H9 (cell line): ENCODE results near the gene RBM18. TPM values are rescaled to one million over a fixed set of nuclear protein-coding genes. Genes with fewer than 3 reads are reported as not detected.

Experiments
- DNase-seq: peaks from one replicate; pipeline ENCODE4 v3.0.0-alpha.2; 2017
- H2AFZ ChIP-seq: one replicate; pipeline ENCODE4 v1.6.1; 2013; ENCODE audit warnings: mild to moderate bottlenecking, low read length, control low read depth, moderate library complexity
- H2AK5ac ChIP-seq: 2 replicates; pipeline ENCODE4 v1.6.1; 2013; ENCODE audit warnings: low read length, control low read depth, mixed read lengths; ENCODE audit not compliant: insufficient read length
- H2BK120ac ChIP-seq: one replicate; pipeline ENCODE4 v1.6.1; 2013; ENCODE audit warnings: low read depth, mild to moderate bottlenecking, low read length, control low read depth, inconsistent platforms; ENCODE audit not compliant: poor library complexity, severe bottlenecking
- H2BK12ac ChIP-seq: 2 replicates; pipeline ENCODE4 v1.6.1; 2013; ENCODE audit warnings: low read length, control low read depth, mixed read lengths, low read depth; ENCODE audit not compliant: insufficient read length
- H2BK15ac ChIP-seq: 2 replicates; pipeline ENCODE4 v1.6.1; 2013; ENCODE audit warnings: low read depth, low read length, control low read depth
- H2BK20ac ChIP-seq: one replicate; pipeline ENCODE4 v1.6.1; 2013; ENCODE audit warnings: low read depth, mild to moderate bottlenecking, low read length, control low read depth, inconsistent platforms; ENCODE audit not compliant: poor library complexity, severe bottlenecking
- H2BK5ac ChIP-seq: 2 replicates; pipeline ENCODE4 v1.6.1; 2013; ENCODE audit warnings: low read length, control low read depth, mixed read lengths; ENCODE audit not compliant: insufficient read length
- H3K14ac ChIP-seq: 2 replicates; pipeline ENCODE4 v1.6.1; 2013; ENCODE audit warnings: low read length, control low read depth; ENCODE audit not compliant: insufficient read depth
- H3K18ac ChIP-seq: 2 replicates; pipeline ENCODE4 v1.6.1; 2013; ENCODE audit warnings: low read depth, mild to moderate bottlenecking, mixed read lengths, low read length, control low read depth; ENCODE audit not compliant: insufficient read length
- H3K23ac ChIP-seq: 2 replicates; pipeline ENCODE4 v1.6.1; 2013; ENCODE audit warnings: low read length, control low read depth, mixed read lengths, low read depth; ENCODE audit not compliant: insufficient read length
- H3K23me2 ChIP-seq: 2 replicates; pipeline ENCODE4 v1.6.1; 2013; ENCODE audit warnings: low read depth, mild to moderate bottlenecking, mixed read lengths, low read length, control low read depth; ENCODE audit not compliant: insufficient read length, poor library complexity, severe bottlenecking
- H3K27ac ChIP-seq: 2 replicates; pipeline ENCODE4 v1.5.1; 2013; ENCODE audit warnings: low read length, control low read depth, mixed read lengths, low read depth; ENCODE audit not compliant: insufficient read length
- H3K27me3 ChIP-seq: 2 replicates; pipeline ENCODE4 v1.6.1; 2013; ENCODE audit warnings: low read length, control low read depth, inconsistent platforms; ENCODE audit not compliant: insufficient read depth
- H3K4ac ChIP-seq: 2 replicates; pipeline ENCODE4 v1.6.1; 2013; ENCODE audit warnings: low read depth, mild to moderate bottlenecking, control low read depth, inconsistent platforms, low read length, moderate library complexity
- H3K4me1 ChIP-seq: 2 replicates; pipeline ENCODE4 v1.6.1; 2013; ENCODE audit warnings: low read length, control low read depth, inconsistent platforms; ENCODE audit not compliant: insufficient read depth
- H3K4me2 ChIP-seq: 2 replicates; pipeline ENCODE4 v1.6.1; 2013; ENCODE audit warnings: low read length, control low read depth, mixed read lengths; ENCODE audit not compliant: insufficient read length, insufficient read depth
- H3K56ac ChIP-seq: 2 replicates; pipeline ENCODE4 v1.6.1; 2013; ENCODE audit warnings: low read depth, mild to moderate bottlenecking, mixed read lengths, low read length, control low read depth; ENCODE audit not compliant: insufficient read length
- H3K79me1 ChIP-seq: 2 replicates; pipeline ENCODE4 v1.6.1; 2013; ENCODE audit warnings: low read depth, mild to moderate bottlenecking, moderate library complexity, low read length, control low read depth, inconsistent platforms; ENCODE audit not compliant: insufficient read depth, poor library complexity, severe bottlenecking
- H3K79me2 ChIP-seq: 2 replicates; pipeline ENCODE4 v1.6.1; 2013; ENCODE audit warnings: low read length, control low read depth, inconsistent platforms; ENCODE audit not compliant: insufficient read depth
- H3K9ac ChIP-seq: 2 replicates; pipeline ENCODE4 v1.6.1; 2013; ENCODE audit warnings: low read length, control low read depth, mixed read lengths; ENCODE audit not compliant: insufficient read length; ENCODE audit errors: extremely low read depth
- H3K9me3 ChIP-seq: one replicate; pipeline ENCODE4 v1.6.1; 2013; ENCODE audit warnings: low read depth, low read length, inconsistent platforms; ENCODE audit not compliant: control insufficient read depth
- H3T11ph ChIP-seq: one replicate; pipeline ENCODE4 v1.6.1; 2013; ENCODE audit warnings: mild to moderate bottlenecking, low read length, control low read depth, inconsistent platforms
- H4K20me1 ChIP-seq: one replicate; pipeline ENCODE4 v1.6.1; 2013; ENCODE audit not compliant: control insufficient read depth, insufficient read length, insufficient read depth
- H4K5ac ChIP-seq: 2 replicates; pipeline ENCODE4 v1.6.1; 2013; ENCODE audit warnings: low read depth, mild to moderate bottlenecking, mixed read lengths, low read length, control low read depth; ENCODE audit not compliant: insufficient read length
- H4K8ac ChIP-seq: replicated peaks from 2 replicates; pipeline ENCODE4 v1.6.1; 2013; ENCODE audit warnings: low read length, control low read depth, mixed read lengths, low read depth; ENCODE audit not compliant: insufficient read length
- H4K91ac ChIP-seq: 2 replicates; pipeline ENCODE4 v1.6.1; 2013; ENCODE audit warnings: low read depth, mild to moderate bottlenecking, moderate library complexity, mixed read lengths, low read length, control low read depth; ENCODE audit not compliant: insufficient read length
- H3K27ac Mint-ChIP-seq, 3 experiments: 2 replicates in 2 of 3; 3 replicates in 1 of 3; pipeline ENCODE4 v1.8.0; 2020 to 2021; ENCODE audit warnings: mixed read lengths in 3 of 3, mild to moderate bottlenecking in 1 of 3, moderate library complexity in 1 of 3
- H3K27me3 Mint-ChIP-seq: 2 replicates; pipeline ENCODE4 v1.8.0; 2021; ENCODE audit warnings: low read depth, mild to moderate bottlenecking, moderate library complexity, mixed read lengths
- H3K36me3 Mint-ChIP-seq, 3 experiments: 2 replicates in 2 of 3; 3 replicates in 1 of 3; pipeline ENCODE4 v1.8.0; 2020 to 2021; ENCODE audit warnings: low read depth in 3 of 3, mixed read lengths in 3 of 3; ENCODE audit not compliant: insufficient read depth in 1 of 3
- H3K4me1 Mint-ChIP-seq, 2 experiments: 2 replicates each; pipeline ENCODE4 v1.8.0; 2020; ENCODE audit warnings: mixed read lengths in 2 of 2
- H3K4me3 Mint-ChIP-seq, 2 experiments: 2 replicates in 1 of 2; 3 replicates in 1 of 2; pipeline ENCODE4 v1.8.0; 2020 to 2021; ENCODE audit warnings: mild to moderate bottlenecking in 2 of 2, mixed read lengths in 2 of 2, moderate library complexity in 1 of 2
- H3K9me3 Mint-ChIP-seq, 2 experiments: 2 replicates in 1 of 2; 3 replicates in 1 of 2; pipeline ENCODE4 v1.8.0; 2020; ENCODE audit warnings: mild to moderate bottlenecking in 2 of 2, mixed read lengths in 2 of 2, moderate library complexity in 1 of 2
- CTCF ChIP-seq: fragments of 200-600 bp; sonication (generic); conservative IDR thresholded peaks from 3 replicates; pipeline ENCODE4 v1.8.0; 2021; ENCODE audit warnings: antibody characterized with exemption, mild to moderate bottlenecking
- WGBS: extraction: QIAGEN DNeasy Blood & Tissue Kit; methylation state at CpG from one replicate; pipeline ENCODE4 v1.1.7; 2013; ENCODE audit warnings: missing lambda C conversion rate, low lambda C conversion rate, mixed read lengths; ENCODE audit not compliant: insufficient read length; ENCODE audit errors: extremely low coverage; 5-methylcytosine and 5-hydroxymethylcytosine counted together
- total RNA-seq: library from RNA; stranded (reverse); gene quantifications from 2 replicates; pipeline ENCODE4 v1.2.1, GENCODE V29; 2021

The RBM18 gene
- total RNA-seq, 1 experiment from 2014 or later: 18.9 TPM

GRCh38 chr9:122206118-122207046 is 58.3 kb downstream of the RBM18 start:
- Histone ChIP-seq H3K4me1 (peaks cover 12% of the 10 kb centered on the region; the same call in 1 of the 2 replicates), H2BK12ac (no peak overlapping the region), H3K14ac (no peak overlapping the region), H4K20me1 (no peaks in the 10 kb centered on the region), H4K5ac (no peak overlapping the region), H2BK5ac (no peak overlapping the region), H3K23ac (no peak overlapping the region), H2AFZ (no peak overlapping the region), H3K9ac (no peak overlapping the region), H3K4me2 (no peak overlapping the region), H3K79me1 (no peaks in the 10 kb centered on the region), H3T11ph (no peak overlapping the region), H4K91ac (no peak overlapping the region), H2BK15ac (no peak overlapping the region), H3K9me3 (no peaks in the 10 kb centered on the region), H3K27me3 (no peaks in the 10 kb centered on the region), H3K23me2 (no peaks in the 10 kb centered on the region), H2AK5ac (no peak overlapping the region), H3K18ac (no peak overlapping the region), H3K56ac (no peak overlapping the region), H2BK120ac (no peak overlapping the region), H3K79me2 (no peaks in the 10 kb centered on the region), H2BK20ac (no peak overlapping the region), H3K27ac (no peak overlapping the region), H3K4ac (no peak overlapping the region), H4K8ac (no peak overlapping the region)
- H3K4me1 Mint-ChIP-seq: peaks cover 14 to 18% of the 10 kb centered on the region in 2 experiments
- no peaks in the 10 kb centered on the region for H3K36me3 Mint-ChIP-seq
- H3K27ac Mint-ChIP-seq: 0 out of 7 replicates have a peak overlapping the region, but pooled peaks of 1 of the 3 experiments have one; percentile 22
- no peak overlapping the region for H3K4me3 Mint-ChIP-seq
- WGBS: no CpG with 5 or more reads among the region's 9 CpGs
- H3K9me3 Mint-ChIP-seq: no peaks in the 10 kb centered on the region
- no peak for DNase-seq
- peaks cover 21% of the 10 kb centered on the region for H3K27me3 Mint-ChIP-seq
- TF ChIP-seq CTCF: no peak
